Measurements from ENCODE around the gene HDHD2. TPM values are rescaled to one million over a fixed set of nuclear protein-coding genes. Genes with fewer than 3 reads are reported as not detected.

Gene HDHD2
- total and polyA plus RNA-seq, 2 of the 13 experiments (the other 11 are each of a cell fraction or from before 2014, with no cell fraction given): 10.2 to 34.7 TPM

- peak; percentile 55; the same call in 1 of the 2 replicates for TF ChIP-seq MYPOP (CRISPR knock-in tag; IDR thresholded peaks at IDR 0.05)
- TF ChIP-seq NFE2L1 (CRISPR knock-in tag; IDR thresholded peaks at IDR 0.05; ENCODE audit: borderline replicate concordance): no peak
- no peak for TF ChIP-seq ZNF17 (CRISPR knock-in tag; IDR thresholded peaks at IDR 0.05)
- TF ChIP-seq ZNF329 (CRISPR knock-in tag; IDR thresholded peaks at IDR 0.05; ENCODE audit: low read depth): no peak
- no peak for TF ChIP-seq MED8 (CRISPR knock-in tag; IDR thresholded peaks at IDR 0.05; ENCODE audit: insufficient replicate concordance)
- TF ChIP-seq BRD4 (CRISPR knock-in tag; IDR thresholded peaks at IDR 0.05): peak; percentile 76; the same call in 1 of the 2 replicates
- no peak for TF ChIP-seq NR3C1 (CRISPR knock-in tag; IDR thresholded peaks at IDR 0.05)
- no peak for TF ChIP-seq ZC3H4 (CRISPR knock-in tag; IDR thresholded peaks at IDR 0.05; ENCODE audit: borderline replicate concordance)
- no peak for TF ChIP-seq ZNF800 (CRISPR knock-in tag; IDR thresholded peaks at IDR 0.05)
- TF ChIP-seq ATF5 (CRISPR knock-in tag; IDR thresholded peaks at IDR 0.05; ENCODE audit: low read depth): no peak
- TF ChIP-seq CREBL2 (CRISPR knock-in tag; IDR thresholded peaks at IDR 0.05; ENCODE audit: borderline replicate concordance): peak; percentile 77; the same call in 1 of the 2 replicates
- no peak for TF ChIP-seq ZNF205 (CRISPR knock-in tag; IDR thresholded peaks at IDR 0.05)
- TF ChIP-seq KLF11 (CRISPR knock-in tag; IDR thresholded peaks at IDR 0.05): 0 out of 2 replicates have a peak, but pooled peaks have one; percentile 45
- no peak for TF ChIP-seq BCLAF1 (IDR thresholded peaks at IDR 0.05)
- TF ChIP-seq KLF6 (CRISPR knock-in tag; IDR thresholded peaks at IDR 0.05): 0 out of 2 replicates have a peak, but pooled peaks have one; percentile 40
- TF ChIP-seq CAMTA2 (CRISPR knock-in tag; IDR thresholded peaks at IDR 0.05; ENCODE audit: borderline replicate concordance): no peak
- TF ChIP-seq TSC22D2 (CRISPR knock-in tag; IDR thresholded peaks at IDR 0.05; ENCODE audit: borderline replicate concordance): no peak
- 0 out of 2 replicates have a peak, but pooled peaks have one; percentile 39 for TF ChIP-seq MXD4 (CRISPR knock-in tag; IDR thresholded peaks at IDR 0.05)
- TF ChIP-seq ZNF326 (CRISPR knock-in tag; IDR thresholded peaks at IDR 0.05; ENCODE audit: borderline replicate concordance): no peak
- no peak for TF ChIP-seq ZNF224 (CRISPR knock-in tag; IDR thresholded peaks at IDR 0.05)
- no peak for TF ChIP-seq ATF1 (CRISPR knock-in tag; IDR thresholded peaks at IDR 0.05)
- TF ChIP-seq ZNF468 (CRISPR knock-in tag; IDR thresholded peaks at IDR 0.05): no peak
Observed at GRCh38 chr18:47175898-47176575, 25.7 kb upstream of the HDHD2 start, which contains the start of gene IER3IP1 (continued).
